Neutrophil (primary cell): ENCODE measurements around the gene LOXHD1.

Source experiments
- H3K27ac ChIP-seq: fragments of 200-600 bp; sonication (generic); 2 replicates; pipeline ENCODE4 v1.5.1; 2016; ENCODE audit warnings: mild to moderate bottlenecking, moderate library complexity
- H3K27me3 ChIP-seq: fragments of 200-600 bp; sonication (generic); 2 replicates; pipeline ENCODE4 v1.6.0; 2016; ENCODE audit warnings: mild to moderate bottlenecking
- H3K36me3 ChIP-seq: fragments of 200-600 bp; sonication (generic); 2 replicates; pipeline ENCODE4 v1.5.1; 2017
- H3K4me1 ChIP-seq, 2 experiments: fragments of 200-600 bp in 1 of 2; sonication (generic) in 1 of 2; 1 replicate in 1 of 2; 2 replicates in 1 of 2; pipeline versions ENCODE4 v1.5.1 to v1.6.1; 2013 to 2016; ENCODE audit warnings: low read depth in 1 of 2, low read length in 1 of 2, mild to moderate bottlenecking in 1 of 2, moderate library complexity in 1 of 2; ENCODE audit not compliant: control insufficient read depth in 1 of 2, insufficient read depth in 1 of 2
- H3K4me3 ChIP-seq, 2 experiments: fragments of 200-600 bp in 1 of 2; sonication (generic) in 1 of 2; 1 replicate in 1 of 2; 2 replicates in 1 of 2; pipeline ENCODE4 v1.5.1; 2013 to 2016; ENCODE audit warnings: low read depth in 1 of 2, low read length in 1 of 2, mild to moderate bottlenecking in 1 of 2, moderate library complexity in 1 of 2
- H3K9me3 ChIP-seq: fragments of 200-600 bp; sonication (generic); 2 replicates; pipeline ENCODE4 v1.5.1; 2016
- TF ChIP-seq, protein P1 (sequence below): fragments of 200-600 bp; sonication (generic); IDR thresholded peaks from 2 replicates; pipeline ENCODE4 v1.5.1; 2016; ENCODE audit warnings: antibody characterized with exemption

Gene LOXHD1

DNA sequence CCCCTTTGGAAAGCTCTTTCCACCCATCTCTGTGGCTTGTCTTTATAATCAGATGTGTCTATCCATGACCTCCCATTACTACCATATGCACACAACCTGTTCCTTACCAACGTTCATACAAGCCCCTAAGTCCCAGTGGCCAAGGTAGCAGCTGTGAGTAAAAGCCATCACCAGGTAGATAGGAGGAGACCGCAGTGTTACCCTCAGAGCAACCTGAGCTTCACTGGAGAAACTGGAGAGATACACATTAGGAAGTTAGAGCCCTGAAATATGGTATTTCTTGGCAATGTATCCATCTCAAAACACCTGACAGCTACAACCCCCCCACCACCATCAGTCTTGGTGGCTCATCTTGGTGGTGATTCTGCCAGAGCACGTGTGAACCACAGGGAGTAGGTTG lies 26.0 kb downstream of the LOXHD1 start:
- Histone ChIP-seq H3K27ac (no peak overlapping the region), H3K4me3 (no peak overlapping the region), H3K9me3 (no peaks in the 10 kb centered on the region), H3K4me1 (no peaks in the 10 kb centered on the region), H3K27me3 (peaks cover 12% of the 10 kb centered on the region), H3K36me3 (no peaks in the 10 kb centered on the region)
- TF ChIP-seq, protein P1, sequence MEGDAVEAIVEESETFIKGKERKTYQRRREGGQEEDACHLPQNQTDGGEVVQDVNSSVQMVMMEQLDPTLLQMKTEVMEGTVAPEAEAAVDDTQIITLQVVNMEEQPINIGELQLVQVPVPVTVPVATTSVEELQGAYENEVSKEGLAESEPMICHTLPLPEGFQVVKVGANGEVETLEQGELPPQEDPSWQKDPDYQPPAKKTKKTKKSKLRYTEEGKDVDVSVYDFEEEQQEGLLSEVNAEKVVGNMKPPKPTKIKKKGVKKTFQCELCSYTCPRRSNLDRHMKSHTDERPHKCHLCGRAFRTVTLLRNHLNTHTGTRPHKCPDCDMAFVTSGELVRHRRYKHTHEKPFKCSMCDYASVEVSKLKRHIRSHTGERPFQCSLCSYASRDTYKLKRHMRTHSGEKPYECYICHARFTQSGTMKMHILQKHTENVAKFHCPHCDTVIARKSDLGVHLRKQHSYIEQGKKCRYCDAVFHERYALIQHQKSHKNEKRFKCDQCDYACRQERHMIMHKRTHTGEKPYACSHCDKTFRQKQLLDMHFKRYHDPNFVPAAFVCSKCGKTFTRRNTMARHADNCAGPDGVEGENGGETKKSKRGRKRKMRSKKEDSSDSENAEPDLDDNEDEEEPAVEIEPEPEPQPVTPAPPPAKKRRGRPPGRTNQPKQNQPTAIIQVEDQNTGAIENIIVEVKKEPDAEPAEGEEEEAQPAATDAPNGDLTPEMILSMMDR, result no peak

- TF ChIP-seq, protein P1, result no peak
- Histone ChIP-seq H3K9me3 (no peaks in the 10 kb centered on the region), H3K27ac (no peak overlapping the region), H3K4me3 (no peak overlapping the region), H3K4me1 (no peaks in the 10 kb centered on the region), H3K27me3 (peaks cover 11% of the 10 kb centered on the region), H3K36me3 (no peaks in the 10 kb centered on the region)
Observed at GRCh38 chr18:46630160-46630559, 26.9 kb downstream of the LOXHD1 start.

DNA sequence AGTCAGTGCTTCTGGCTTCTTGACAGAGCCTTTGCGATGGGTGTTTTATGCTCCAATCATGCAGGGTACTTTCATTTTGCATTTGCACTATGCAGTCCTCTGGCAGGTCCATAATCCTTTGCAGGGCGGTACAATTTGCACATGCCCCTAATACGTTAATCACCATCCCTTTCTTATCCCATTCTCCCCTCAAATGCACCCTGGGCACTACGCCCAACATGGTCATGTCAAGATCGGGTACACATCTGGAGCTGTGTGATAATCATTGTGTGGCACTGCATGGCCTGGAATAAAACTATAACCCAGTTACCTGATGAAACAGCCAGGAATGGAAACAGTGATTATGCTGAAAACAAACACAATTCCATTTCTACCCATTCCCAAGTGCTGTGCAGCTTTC lies 27.7 kb downstream of the LOXHD1 start:
- no peaks in the 10 kb centered on the region for H3K4me1 ChIP-seq
- no peaks in the 10 kb centered on the region for H3K36me3 ChIP-seq
- H3K9me3 ChIP-seq, result no peaks in the 10 kb centered on the region
- peaks cover 4% of the 10 kb centered on the region for H3K27me3 ChIP-seq
- H3K27ac ChIP-seq, result no peak overlapping the region
- TF ChIP-seq, protein P1, result no peak
- H3K4me3 ChIP-seq, result no peak overlapping the region

- H3K27ac ChIP-seq, result no peak overlapping the region
- no peaks in the 10 kb centered on the region for H3K9me3 ChIP-seq
- no peak overlapping the region for H3K4me3 ChIP-seq
- no peaks in the 10 kb centered on the region for H3K36me3 ChIP-seq
- no peaks in the 10 kb centered on the region for H3K27me3 ChIP-seq
- H3K4me1 ChIP-seq, result peaks cover 5 to 6% of the 10 kb centered on the region in 2 experiments
- TF ChIP-seq, protein P1, result no peak
Observed at GRCh38 chr18:46628206-46628605, 28.8 kb downstream of the LOXHD1 start.

GRCh38 chr18:46627136-46627535 lies 29.9 kb downstream of the LOXHD1 start:
- Histone ChIP-seq H3K9me3 (no peaks in the 10 kb centered on the region), H3K4me1 (peaks cover 5 to 6% of the 10 kb centered on the region in 2 experiments), H3K27me3 (no peaks in the 10 kb centered on the region), H3K4me3 (no peak overlapping the region), H3K36me3 (no peaks in the 10 kb centered on the region), H3K27ac (no peak overlapping the region)
- TF ChIP-seq, protein P1, result no peak

DNA sequence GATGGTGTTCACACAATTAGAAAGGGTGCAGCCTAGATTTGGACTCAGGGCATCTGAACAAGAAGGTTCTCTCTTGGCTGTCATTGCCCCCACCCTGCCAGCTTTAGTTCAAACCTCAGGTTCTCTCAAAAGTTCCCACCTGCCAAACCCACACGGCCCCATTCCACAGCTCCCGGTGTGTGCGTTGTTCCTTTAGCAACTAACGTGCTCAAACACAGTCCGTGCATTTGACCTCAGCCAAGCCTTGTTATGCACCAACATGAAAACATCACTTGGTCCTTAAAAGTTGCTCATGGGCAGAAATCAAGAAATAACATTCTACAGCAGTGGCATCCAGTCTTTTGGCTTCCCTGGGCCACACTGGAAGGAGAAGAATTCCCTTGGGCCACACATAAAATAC lies 32.0 kb downstream of the LOXHD1 start:
- Histone ChIP-seq H3K9me3 (no peaks in the 10 kb centered on the region), H3K4me1 (peaks cover 5 to 6% of the 10 kb centered on the region in 2 experiments), H3K4me3 (no peak overlapping the region), H3K27me3 (no peaks in the 10 kb centered on the region), H3K36me3 (no peaks in the 10 kb centered on the region), H3K27ac (no peak overlapping the region)
- TF ChIP-seq, protein P1, result no peak
